Fibroblast of villous mesenchyme (primary cell): ENCODE results near the gene TAAR1. TPM values are rescaled to one million over a fixed set of nuclear protein-coding genes. Genes with fewer than 3 reads are reported as not detected.

Experiments used
- DNase-seq: peaks from one replicate; pipeline ENCODE4 v3.0.0-alpha.2; 2010; ENCODE audit warnings: low read depth
- H3K4me3 ChIP-seq: 2 replicates; pipeline ENCODE4 v1.5.1; 2011; ENCODE audit warnings: low read depth, mild to moderate bottlenecking, low read length
- CTCF ChIP-seq: IDR thresholded peaks from 2 replicates; pipeline ENCODE4 v1.5.1; 2012; ENCODE audit warnings: low read depth, mild to moderate bottlenecking, low read length; ENCODE audit not compliant: insufficient read depth
- total RNA-seq: library from RNA; depleted of rRNA; stranded (reverse); fragments of >200 nt; gene quantifications from 2 replicates; pipeline ENCODE4 v1.2.3, GENCODE V29; 2012

The TAAR1 gene
- total RNA-seq, 1 donor: not detected

GRCh38 chr6:132664309-132665034, 5.5 kb upstream of the TAAR1 start:
- DNase-seq: no peak
- TF ChIP-seq CTCF: no peak

GRCh38 chr6:132663661-132664060, 4.7 kb upstream of the TAAR1 start:
- no peak for TF ChIP-seq CTCF
- no peak overlapping the region for H3K4me3 ChIP-seq
- peak; percentile 16 for DNase-seq

More at GRCh38 chr6:132664309-132665034, 5.5 kb upstream of the TAAR1 start:
- H3K4me3 ChIP-seq: no peak overlapping the region

GRCh38 chr6:132661906-132662305, 2.9 kb upstream of the TAAR1 start:
- no peak for TF ChIP-seq CTCF
- no peak overlapping the region for H3K4me3 ChIP-seq
- DNase-seq: no peak

GRCh38 chr6:132651062-132651461, 7.9 kb downstream of the TAAR1 start:
- no peak for TF ChIP-seq CTCF
- DNase-seq: no peak
- H3K4me3 ChIP-seq: no peak overlapping the region

GRCh38 chr6:132650429-132650828, 8.6 kb downstream of the TAAR1 start:
- DNase-seq: peak; percentile 2
- TF ChIP-seq CTCF: no peak

GRCh38 chr6:132648828-132649227, 10.2 kb downstream of the TAAR1 start:
- no peak for DNase-seq
- no peak for TF ChIP-seq CTCF
- no peak overlapping the region for H3K4me3 ChIP-seq

More at GRCh38 chr6:132650429-132650828, 8.6 kb downstream of the TAAR1 start:
- no peak overlapping the region for H3K4me3 ChIP-seq

GRCh38 chr6:132648356-132648755, 10.6 kb downstream of the TAAR1 start:
- H3K4me3 ChIP-seq: no peak overlapping the region
- no peak for TF ChIP-seq CTCF
- DNase-seq: peak; percentile 67
